BE2C (cell line): Measurements from ENCODE around the gene GET4.

Source experiments
- DNase-seq: peaks from one replicate; pipeline ENCODE4 v3.0.0-alpha.2; 2020
- H3K27me3 ChIP-seq: fragments of 250-450 bp; sonication (Bioruptor Pico); 2 replicates; pipeline ENCODE4 v1.5.1; 2020; ENCODE audit warnings: mild to moderate bottlenecking
- H3K36me3 ChIP-seq: fragments of 250-450 bp; sonication (Bioruptor Pico); 2 replicates; pipeline ENCODE4 v1.5.1; 2020; ENCODE audit warnings: mild to moderate bottlenecking
- H3K4me1 ChIP-seq: fragments of 250-450 bp; sonication (Bioruptor Pico); 2 replicates; pipeline ENCODE4 v1.5.1; 2020
- H3K4me3 ChIP-seq: 2 replicates; pipeline ENCODE4 v1.5.1; 2011; ENCODE audit warnings: low read depth, low read length
- H3K9me3 ChIP-seq: fragments of 250-450 bp; sonication (Bioruptor Pico); 2 replicates; pipeline ENCODE4 v1.5.1; 2020
- TF ChIP-seq, protein P1 (sequence below): IDR thresholded peaks from 2 replicates; pipeline ENCODE4 v1.5.1; 2012; ENCODE audit warnings: mild to moderate bottlenecking, low read depth, low read length

GET4 gene

GRCh38 chr7:876972-877311, 588 bp downstream of the GET4 start:
- H3K36me3 ChIP-seq = peaks cover 47% of the 10 kb centered on the region

DNA sequence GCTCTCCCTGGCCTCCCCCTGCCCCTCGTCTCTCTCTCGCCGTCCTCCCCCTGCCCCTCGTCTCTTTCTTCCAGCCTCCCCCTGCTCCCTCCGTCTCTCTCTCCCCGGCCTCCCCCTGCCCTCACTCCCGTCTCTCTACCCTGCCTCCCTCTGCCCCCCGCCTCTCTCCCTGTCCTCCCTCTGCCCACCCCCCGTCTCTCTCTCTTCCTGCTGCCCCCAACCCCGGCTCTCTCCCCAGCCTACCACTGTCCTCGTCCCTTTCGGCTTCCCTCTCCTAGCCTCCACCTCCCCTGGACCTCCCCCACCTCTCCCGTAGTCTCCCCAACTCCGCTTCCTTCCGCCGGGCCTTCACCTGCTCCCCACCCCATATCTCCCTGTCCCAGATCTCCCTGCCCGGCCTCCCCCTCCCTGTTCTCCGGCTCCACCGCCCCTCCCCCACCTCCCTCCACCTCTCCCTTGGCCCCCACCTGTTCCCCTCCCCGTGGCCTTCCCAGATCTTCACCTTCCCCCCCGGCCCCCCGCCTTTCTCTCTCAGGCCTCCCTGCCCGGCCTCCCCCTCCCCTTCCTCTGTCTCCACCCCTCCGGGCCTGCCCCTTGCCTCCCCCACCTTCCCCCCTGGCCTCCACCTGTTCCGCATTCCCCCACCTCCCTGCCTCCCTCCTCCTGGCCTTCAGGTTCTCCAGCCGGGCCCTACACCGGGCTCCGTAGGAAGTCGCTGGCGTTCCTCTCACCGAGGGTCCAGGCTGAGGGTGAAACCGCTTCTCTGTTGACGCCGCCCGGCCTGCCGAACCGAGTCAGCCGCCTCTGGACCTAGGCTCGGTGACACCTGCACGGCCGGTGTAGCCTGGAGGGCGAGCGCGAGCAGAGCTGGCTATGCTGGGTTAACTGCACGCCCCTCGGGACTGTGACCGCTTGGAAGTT, 1.2 kb downstream of the GET4 start:
- no peaks in the 10 kb centered on the region for H3K9me3 ChIP-seq
- peaks cover 5% of the 10 kb centered on the region for H3K4me1 ChIP-seq
- peak overlapping the region; percentile 84 for H3K4me3 ChIP-seq
- TF ChIP-seq, protein P1, sequence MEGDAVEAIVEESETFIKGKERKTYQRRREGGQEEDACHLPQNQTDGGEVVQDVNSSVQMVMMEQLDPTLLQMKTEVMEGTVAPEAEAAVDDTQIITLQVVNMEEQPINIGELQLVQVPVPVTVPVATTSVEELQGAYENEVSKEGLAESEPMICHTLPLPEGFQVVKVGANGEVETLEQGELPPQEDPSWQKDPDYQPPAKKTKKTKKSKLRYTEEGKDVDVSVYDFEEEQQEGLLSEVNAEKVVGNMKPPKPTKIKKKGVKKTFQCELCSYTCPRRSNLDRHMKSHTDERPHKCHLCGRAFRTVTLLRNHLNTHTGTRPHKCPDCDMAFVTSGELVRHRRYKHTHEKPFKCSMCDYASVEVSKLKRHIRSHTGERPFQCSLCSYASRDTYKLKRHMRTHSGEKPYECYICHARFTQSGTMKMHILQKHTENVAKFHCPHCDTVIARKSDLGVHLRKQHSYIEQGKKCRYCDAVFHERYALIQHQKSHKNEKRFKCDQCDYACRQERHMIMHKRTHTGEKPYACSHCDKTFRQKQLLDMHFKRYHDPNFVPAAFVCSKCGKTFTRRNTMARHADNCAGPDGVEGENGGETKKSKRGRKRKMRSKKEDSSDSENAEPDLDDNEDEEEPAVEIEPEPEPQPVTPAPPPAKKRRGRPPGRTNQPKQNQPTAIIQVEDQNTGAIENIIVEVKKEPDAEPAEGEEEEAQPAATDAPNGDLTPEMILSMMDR = no peak
- H3K36me3 ChIP-seq = peaks cover 45% of the 10 kb centered on the region
- DNase-seq = no peak
- H3K27me3 ChIP-seq = no peaks in the 10 kb centered on the region

More at GRCh38 chr7:876972-877311, 588 bp downstream of the GET4 start:
- TF ChIP-seq, protein P1 = no peak
- Histone ChIP-seq H3K9me3 (no peaks in the 10 kb centered on the region), H3K27me3 (no peaks in the 10 kb centered on the region), H3K4me1 (peaks cover 5% of the 10 kb centered on the region), H3K4me3 (peak overlapping the region; percentile 84)
- peak; percentile 53 for DNase-seq

- TF ChIP-seq, protein P1 = no peak
- no peaks in the 10 kb centered on the region for H3K27me3 ChIP-seq
- H3K9me3 ChIP-seq = no peaks in the 10 kb centered on the region
- DNase-seq = no peak
- H3K4me3 ChIP-seq = no peak overlapping the region
- peaks cover 32% of the 10 kb centered on the region for H3K36me3 ChIP-seq
- H3K4me1 ChIP-seq = no peaks in the 10 kb centered on the region
These were observed 2.7 kb downstream of the GET4 start for GRCh38 chr7:879093-879492.

DNA sequence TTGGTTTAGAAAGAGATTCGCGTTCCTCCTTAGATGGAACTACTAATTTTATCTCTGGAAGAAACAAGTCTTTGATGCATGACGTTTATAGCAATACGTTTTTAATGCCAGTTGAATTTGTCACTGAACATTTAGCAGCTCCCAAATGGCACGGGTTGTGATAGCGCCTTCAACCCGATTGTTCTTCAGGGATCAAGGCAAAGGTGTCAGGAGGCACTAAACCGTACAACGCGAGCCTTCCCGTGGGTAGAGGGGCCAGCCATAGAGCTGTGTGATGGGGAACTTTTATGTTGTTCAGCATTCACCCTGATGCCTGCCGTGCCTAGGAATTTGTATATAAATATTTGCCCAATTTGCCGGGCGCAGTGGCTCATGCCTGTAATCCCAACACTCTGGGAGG, 3.4 kb downstream of the GET4 start:
- peaks cover 32% of the 10 kb centered on the region for H3K36me3 ChIP-seq
- no peak for DNase-seq
- H3K4me3 ChIP-seq = no peak overlapping the region
- no peaks in the 10 kb centered on the region for H3K9me3 ChIP-seq
- H3K27me3 ChIP-seq = no peaks in the 10 kb centered on the region
- TF ChIP-seq, protein P1 = no peak
- no peaks in the 10 kb centered on the region for H3K4me1 ChIP-seq

DNA sequence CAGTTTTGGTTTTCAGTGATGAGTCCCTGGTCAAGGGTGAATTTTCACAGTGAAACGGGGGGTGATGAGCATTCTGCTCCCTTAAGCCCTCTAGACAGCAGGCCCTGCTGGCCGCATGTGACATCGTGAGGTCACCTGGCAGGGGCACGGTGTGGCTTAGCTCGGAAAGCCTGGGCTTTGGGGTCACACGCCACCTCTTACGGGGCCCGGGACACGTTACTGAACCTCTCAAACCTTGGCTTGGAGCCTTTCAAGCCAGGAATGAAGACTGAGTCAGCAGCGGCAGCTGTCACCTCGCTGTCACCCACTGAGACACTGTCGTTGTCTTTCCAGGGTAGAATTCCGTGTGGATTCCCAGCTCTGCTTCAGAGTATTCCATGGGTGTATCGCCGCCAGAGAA, 4.1 kb downstream of the GET4 start:
- no peak for DNase-seq
- Histone ChIP-seq H3K4me3 (no peak overlapping the region), H3K4me1 (no peaks in the 10 kb centered on the region), H3K27me3 (no peaks in the 10 kb centered on the region), H3K36me3 (peaks cover 26% of the 10 kb centered on the region), H3K9me3 (no peaks in the 10 kb centered on the region)
- TF ChIP-seq, protein P1 = no peak
